HFFc6 (cell line): ENCODE results near the gene MAGI1. TPM values are rescaled to one million over a fixed set of nuclear protein-coding genes. Genes with fewer than 3 reads are reported as not detected.

Experiments used
- DNase-seq: peaks from one replicate; pipeline ENCODE4 v3.0.0-alpha.2; 2018
- H3K27ac Mint-ChIP-seq: 2 replicates; pipeline ENCODE4 v1.8.0; 2020; ENCODE audit warnings: mild to moderate bottlenecking, mixed read lengths
- H3K27me3 Mint-ChIP-seq: 2 replicates; pipeline ENCODE4 v1.8.0; 2021; ENCODE audit warnings: mild to moderate bottlenecking, moderate library complexity, mixed read lengths; ENCODE audit not compliant: insufficient read depth
- H3K36me3 Mint-ChIP-seq: 2 replicates; pipeline ENCODE4 v1.8.0; 2021; ENCODE audit warnings: low read depth, mixed read lengths
- H3K4me1 Mint-ChIP-seq: 2 replicates; pipeline ENCODE4 v1.8.0; 2020; ENCODE audit warnings: low read depth, mixed read lengths
- H3K4me3 Mint-ChIP-seq: 2 replicates; pipeline ENCODE4 v1.8.0; 2020; ENCODE audit warnings: mild to moderate bottlenecking, moderate library complexity, mixed read lengths
- H3K9me3 Mint-ChIP-seq: 2 replicates; pipeline ENCODE4 v1.8.0; 2020; ENCODE audit warnings: mild to moderate bottlenecking, mixed read lengths
- CTCF ChIP-seq: fragments of 200-600 bp; sonication (generic); IDR thresholded peaks from 2 replicates; pipeline ENCODE4 v1.5.0; 2021; ENCODE audit warnings: antibody characterized with exemption, mild to moderate bottlenecking
- total RNA-seq, 6 experiments: library from RNA; stranded (reverse); fragmentation: NEBNext Ultra II Directional; extraction: Animal tissue kit (Norgen Biotek cat#: 25700); gene quantifications; 2 replicates in 1 of 6; 3 replicates in 5 of 6; pipeline ENCODE4 v1.2.3, GENCODE V29; 2021

The MAGI1 gene
- total RNA-seq, 6 experiments from 2014 or later: 21.1 to 30.5 (median 22.4) TPM

GRCh38 chr3:65777050-65777449, 261.7 kb downstream of the MAGI1 start:
- peak overlapping the region; percentile 73; the same call in 1 of the 2 replicates for H3K27ac Mint-ChIP-seq
- no peaks in the 10 kb centered on the region for H3K9me3 Mint-ChIP-seq
- no peaks in the 10 kb centered on the region for H3K36me3 Mint-ChIP-seq
- DNase-seq: no peak
- TF ChIP-seq CTCF: no peak
- H3K4me3 Mint-ChIP-seq: peak overlapping the region; percentile 60
- H3K27me3 Mint-ChIP-seq: peaks cover 2% of the 10 kb centered on the region; the same call in 1 of the 2 replicates
- H3K4me1 Mint-ChIP-seq: peaks cover 30% of the 10 kb centered on the region

- Mint-ChIP-seq H3K4me3 (peak overlapping the region; percentile 60), H3K4me1 (peaks cover 30% of the 10 kb centered on the region), H3K27ac (peak overlapping the region; percentile 73), H3K36me3 (no peaks in the 10 kb centered on the region), H3K27me3 (peaks cover 2% of the 10 kb centered on the region; the same call in 1 of the 2 replicates), H3K9me3 (no peaks in the 10 kb centered on the region)
- no peak for TF ChIP-seq CTCF
- peak; percentile 9 for DNase-seq
These were observed 262.2 kb downstream of the MAGI1 start for GRCh38 chr3:65776494-65776893.

GRCh38 chr3:65776081-65776480, 262.6 kb downstream of the MAGI1 start:
- H3K27me3 Mint-ChIP-seq: peaks cover 2% of the 10 kb centered on the region; the same call in 1 of the 2 replicates
- H3K4me3 Mint-ChIP-seq: peak overlapping the region; percentile 60
- H3K27ac Mint-ChIP-seq: peak overlapping the region; percentile 23; the same call in 1 of the 2 replicates
- peaks cover 30% of the 10 kb centered on the region for H3K4me1 Mint-ChIP-seq
- TF ChIP-seq CTCF: no peak
- DNase-seq: no peak
- H3K36me3 Mint-ChIP-seq: no peaks in the 10 kb centered on the region
- no peaks in the 10 kb centered on the region for H3K9me3 Mint-ChIP-seq

GRCh38 chr3:65772758-65773157, 266.0 kb downstream of the MAGI1 start:
- Mint-ChIP-seq H3K9me3 (no peaks in the 10 kb centered on the region), H3K4me3 (no peak overlapping the region), H3K27ac (no peak overlapping the region; the same call in 1 of the 2 replicates), H3K36me3 (no peaks in the 10 kb centered on the region), H3K27me3 (peaks cover 2% of the 10 kb centered on the region; the same call in 1 of the 2 replicates), H3K4me1 (peaks cover 16% of the 10 kb centered on the region)
- TF ChIP-seq CTCF: no peak
- no peak for DNase-seq

GRCh38 chr3:65767551-65767950, 271.2 kb downstream of the MAGI1 start:
- no peak overlapping the region for H3K27ac Mint-ChIP-seq
- H3K27me3 Mint-ChIP-seq: no peaks in the 10 kb centered on the region
- no peak for TF ChIP-seq CTCF
- no peak for DNase-seq
- H3K9me3 Mint-ChIP-seq: no peaks in the 10 kb centered on the region
- no peaks in the 10 kb centered on the region for H3K36me3 Mint-ChIP-seq
- H3K4me3 Mint-ChIP-seq: no peak overlapping the region
- H3K4me1 Mint-ChIP-seq: no peaks in the 10 kb centered on the region

- no peak for DNase-seq
- Mint-ChIP-seq H3K4me1 (0 out of 2 replicates have a peak, but pooled peaks cover 8% of the 10 kb centered on the region), H3K4me3 (no peak overlapping the region), H3K9me3 (no peaks in the 10 kb centered on the region), H3K27ac (no peak overlapping the region), H3K36me3 (no peaks in the 10 kb centered on the region), H3K27me3 (no peaks in the 10 kb centered on the region)
- no peak for TF ChIP-seq CTCF
These were observed 276.5 kb downstream of the MAGI1 start for GRCh38 chr3:65762235-65762580.
